Large intestine (tissue), 3 donors: ENCODE results near the gene EVL. TPM values are rescaled to one million over a fixed set of nuclear protein-coding genes. Genes with fewer than 3 reads are reported as not detected.

ENCODE experiments used
- DNase-seq, 2 donors: peaks; one replicate each; pipeline versions ENCODE4 v3.0.0 to v3.0.0-alpha.2; 2013
- H3K27ac ChIP-seq: one replicate; pipeline ENCODE4 v1.5.1; 2013; ENCODE audit warnings: low read length
- H3K27me3 ChIP-seq: 2 replicates; pipeline ENCODE4 v1.6.1; 2013; ENCODE audit warnings: low read length; ENCODE audit not compliant: control insufficient read depth, insufficient read depth
- H3K36me3 ChIP-seq: 2 replicates; pipeline ENCODE4 v1.6.1; 2013; ENCODE audit warnings: low read length; ENCODE audit not compliant: control insufficient read depth, insufficient read depth
- H3K4me1 ChIP-seq: one replicate; pipeline ENCODE4 v1.6.1; 2013; ENCODE audit warnings: low read length; ENCODE audit not compliant: control insufficient read depth, insufficient read depth
- H3K4me3 ChIP-seq: one replicate; pipeline ENCODE4 v1.5.1; 2013; ENCODE audit warnings: low read length
- H3K9me3 ChIP-seq: one replicate; pipeline ENCODE4 v1.6.1; 2013; ENCODE audit warnings: mild to moderate bottlenecking, low read depth, low read length, moderate library complexity; ENCODE audit not compliant: control insufficient read depth
- WGBS: methylation state at CpG from one replicate; pipeline ENCODE4 v1.1.5; 2013; ENCODE audit warnings: low lambda C conversion rate; ENCODE audit not compliant: insufficient coverage; 5-methylcytosine and 5-hydroxymethylcytosine counted together
- polyA plus RNA-seq: library from polyadenylated mRNA; unstranded; fragments of 120-200 nt; gene quantifications from one replicate; pipeline ENCODE4 v1.2.1, GENCODE V29; 2013

Gene EVL
- polyA plus RNA-seq, 1 donor = 119 TPM

- Histone ChIP-seq H3K9me3 (no peaks in the 10 kb centered on the region), H3K27ac (no peak overlapping the region), H3K36me3 (no peaks in the 10 kb centered on the region), H3K4me1 (no peaks in the 10 kb centered on the region), H3K27me3 (no peaks in the 10 kb centered on the region), H3K4me3 (no peak overlapping the region)
- no peak for DNase-seq
- WGBS = 70% methylated on average over 2 of the region's 5 CpGs
These were observed 13.7 kb upstream of the EVL start for GRCh38 chr14:100051543-100051942.

DNA sequence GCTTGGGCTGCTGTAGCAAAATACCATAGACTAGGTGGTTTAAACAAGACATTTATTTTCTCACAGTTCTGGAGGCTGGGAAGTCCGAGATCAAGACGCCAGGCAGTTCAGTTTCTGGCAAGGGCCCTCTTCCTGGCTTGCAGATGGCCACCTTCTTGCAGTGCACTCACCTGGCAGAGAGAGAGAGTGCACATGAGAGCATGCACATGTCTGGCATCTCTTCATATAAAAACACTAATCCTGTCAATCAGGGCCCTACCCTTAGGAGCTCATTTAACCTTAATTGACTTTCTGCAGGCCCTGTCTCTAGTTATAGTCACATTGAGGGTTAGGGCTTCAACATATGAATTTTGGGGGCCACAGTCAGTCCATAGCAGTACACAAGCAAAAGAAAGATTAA lies 12.4 kb upstream of the EVL start:
- Histone ChIP-seq H3K27ac (no peak overlapping the region), H3K4me1 (no peaks in the 10 kb centered on the region), H3K27me3 (no peaks in the 10 kb centered on the region), H3K4me3 (no peak overlapping the region), H3K36me3 (no peaks in the 10 kb centered on the region), H3K9me3 (no peaks in the 10 kb centered on the region)
- DNase-seq = no peak
- no CpG with 5 or more reads among the region's 2 CpGs for WGBS

- H3K27ac ChIP-seq = no peak overlapping the region
- no peak for DNase-seq
- WGBS = no CpG with 5 or more reads among the region's 13 CpGs
These were observed 10.7 kb upstream of the EVL start for GRCh38 chr14:100054316-100055075.

DNA sequence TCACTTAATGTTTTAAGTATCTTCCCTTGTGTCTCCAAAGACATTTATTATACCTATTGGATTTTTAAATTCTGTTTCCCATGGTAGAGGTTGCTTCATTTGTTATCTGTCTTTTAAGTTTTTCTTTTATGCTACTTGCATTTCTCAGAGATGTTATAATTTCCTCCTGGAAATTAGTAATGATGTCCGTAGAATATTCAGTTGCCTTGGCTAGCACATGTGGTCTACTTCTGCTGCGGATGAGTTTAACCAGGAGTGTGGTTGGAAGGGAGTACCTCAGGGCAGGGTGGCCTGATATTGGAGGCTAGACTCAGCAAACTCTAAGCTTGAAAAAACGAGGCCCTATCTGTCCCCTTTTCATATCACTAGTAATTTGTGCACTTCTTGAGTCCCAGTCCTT lies 8.8 kb upstream of the EVL start:
- H3K9me3 ChIP-seq = peaks cover 5% of the 10 kb centered on the region
- H3K27me3 ChIP-seq = no peaks in the 10 kb centered on the region
- peaks cover 3% of the 10 kb centered on the region for H3K4me1 ChIP-seq
- H3K4me3 ChIP-seq = no peak overlapping the region
- H3K27ac ChIP-seq = no peak overlapping the region
- WGBS = 100% methylated on average over 1 of the region's 3 CpGs
- H3K36me3 ChIP-seq = no peaks in the 10 kb centered on the region
- DNase-seq = no peak

More at GRCh38 chr14:100054316-100055075, 10.7 kb upstream of the EVL start:
- H3K4me3 ChIP-seq = no peak overlapping the region
- no peaks in the 10 kb centered on the region for H3K9me3 ChIP-seq
- peaks cover 3% of the 10 kb centered on the region for H3K4me1 ChIP-seq
- H3K36me3 ChIP-seq = no peaks in the 10 kb centered on the region
- H3K27me3 ChIP-seq = no peaks in the 10 kb centered on the region

DNA sequence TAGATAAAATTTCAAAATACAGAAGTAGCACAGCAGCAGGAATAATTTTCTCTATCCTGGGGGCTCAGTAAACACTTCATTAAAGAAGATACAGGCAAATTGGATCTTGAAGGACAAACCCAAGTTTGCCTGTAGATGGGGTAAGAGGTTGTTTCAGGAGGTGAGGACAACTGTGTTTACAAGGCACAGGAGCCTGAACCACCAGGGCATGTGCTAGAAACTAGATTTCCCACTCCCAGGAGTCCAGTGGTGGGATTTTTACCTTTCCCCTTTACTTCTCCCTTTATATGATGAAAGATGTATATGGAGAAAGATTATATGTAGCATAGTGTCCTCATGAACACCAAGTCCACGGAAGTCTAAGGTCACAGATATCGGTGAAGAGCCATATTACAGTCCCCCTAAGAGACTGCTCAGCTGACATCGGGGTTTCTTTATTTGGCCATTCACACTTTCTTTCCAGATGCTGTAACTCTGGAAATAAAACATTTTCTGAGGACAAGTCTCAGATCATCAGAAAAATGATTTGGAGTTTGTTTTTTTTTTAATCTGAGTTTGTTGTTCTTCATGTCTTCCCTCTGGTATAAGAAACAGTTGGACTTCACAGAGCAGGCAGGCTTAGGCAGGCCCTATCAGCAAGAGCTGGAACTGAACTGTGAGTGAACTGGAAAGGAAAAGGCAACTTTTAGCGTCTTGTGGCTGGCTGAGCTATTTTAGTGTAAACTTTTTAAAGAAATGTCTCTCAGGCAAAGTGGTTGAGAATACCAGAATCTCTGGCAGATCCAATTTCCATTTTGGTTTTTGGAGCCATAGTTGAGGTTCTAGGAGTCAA lies 8.0 kb upstream of the EVL start:
- Histone ChIP-seq H3K4me3 (no peak overlapping the region), H3K27ac (no peak overlapping the region), H3K9me3 (peaks cover 5% of the 10 kb centered on the region), H3K36me3 (no peaks in the 10 kb centered on the region), H3K27me3 (no peaks in the 10 kb centered on the region), H3K4me1 (peaks cover 3% of the 10 kb centered on the region)
- WGBS = no CpG with 5 or more reads among the region's 4 CpGs
- DNase-seq = no peak

GRCh38 chr14:100058777-100059437 lies 6.3 kb upstream of the EVL start:
- no peak overlapping the region for H3K4me3 ChIP-seq
- DNase-seq = no peak
- peaks cover 3% of the 10 kb centered on the region for H3K4me1 ChIP-seq
- H3K27ac ChIP-seq = no peak overlapping the region
- no peaks in the 10 kb centered on the region for H3K36me3 ChIP-seq
- no peaks in the 10 kb centered on the region for H3K27me3 ChIP-seq
- H3K9me3 ChIP-seq = peaks cover 5% of the 10 kb centered on the region
- 0% methylated on average over 1 of the region's 4 CpGs for WGBS

DNA sequence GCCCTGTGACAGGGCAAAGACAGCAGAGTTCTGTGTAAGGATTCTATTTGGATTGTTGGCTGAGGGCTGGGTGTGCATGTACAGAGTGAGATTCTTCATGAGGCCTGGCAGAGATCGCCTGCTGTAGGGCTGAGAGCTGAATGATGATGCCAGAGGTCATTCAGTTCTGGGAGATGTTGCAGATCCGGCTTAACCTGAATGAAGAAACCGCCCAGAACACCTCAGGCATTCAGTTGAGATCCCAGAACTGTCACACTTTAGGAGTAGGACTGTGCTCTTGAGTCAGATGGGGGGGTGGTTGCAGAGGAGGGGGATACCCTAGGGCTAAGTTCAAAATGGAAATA lies 5.8 kb upstream of the EVL start:
- Histone ChIP-seq H3K9me3 (peaks cover 5% of the 10 kb centered on the region), H3K4me3 (no peak overlapping the region), H3K36me3 (no peaks in the 10 kb centered on the region), H3K27me3 (no peaks in the 10 kb centered on the region), H3K27ac (no peak overlapping the region), H3K4me1 (peaks cover 3% of the 10 kb centered on the region)
- DNase-seq = no peak
- WGBS = no CpG with 5 or more reads among the region's 3 CpGs

DNA sequence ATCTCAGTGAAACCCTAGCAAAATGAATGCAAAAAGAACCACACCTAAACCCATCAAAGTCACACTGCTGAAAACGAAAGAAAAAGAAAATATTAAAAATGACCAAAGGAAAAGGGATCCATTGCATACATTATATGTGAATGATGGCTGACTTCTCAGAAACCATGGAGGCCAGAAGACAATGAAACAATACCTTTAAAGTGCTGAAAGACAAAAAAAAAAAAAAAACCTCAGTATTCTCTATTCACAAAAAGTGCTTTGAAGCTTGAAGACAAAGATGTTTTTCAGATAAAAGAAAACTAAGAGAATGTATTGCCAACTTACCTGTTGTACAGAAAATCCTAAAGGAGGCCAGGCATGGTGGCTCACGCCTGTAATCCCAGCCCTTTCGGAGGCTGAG lies 4.5 kb upstream of the EVL start:
- Histone ChIP-seq H3K9me3 (peaks cover 5% of the 10 kb centered on the region), H3K27ac (no peak overlapping the region), H3K4me3 (no peak overlapping the region), H3K36me3 (no peaks in the 10 kb centered on the region), H3K27me3 (no peaks in the 10 kb centered on the region), H3K4me1 (peaks cover 3% of the 10 kb centered on the region)
- no peak for DNase-seq
- no CpG with 5 or more reads among the region's 3 CpGs for WGBS

GRCh38 chr14:100062590-100062989 lies 2.6 kb upstream of the EVL start:
- H3K27ac ChIP-seq = no peak overlapping the region
- H3K4me1 ChIP-seq = peaks cover 3% of the 10 kb centered on the region
- H3K4me3 ChIP-seq = no peak overlapping the region
- H3K36me3 ChIP-seq = no peaks in the 10 kb centered on the region
- no peak for DNase-seq
- no CpG with 5 or more reads among the region's 4 CpGs for WGBS
- H3K9me3 ChIP-seq = peaks cover 5% of the 10 kb centered on the region
- H3K27me3 ChIP-seq = no peaks in the 10 kb centered on the region

- Histone ChIP-seq H3K27ac (no peak overlapping the region), H3K4me3 (no peak overlapping the region), H3K27me3 (no peaks in the 10 kb centered on the region), H3K4me1 (peaks cover 3% of the 10 kb centered on the region), H3K9me3 (peaks cover 5% of the 10 kb centered on the region), H3K36me3 (no peaks in the 10 kb centered on the region)
- DNase-seq = no peak
- 100% methylated on average over 1 of the region's 6 CpGs for WGBS
These were observed 1.8 kb upstream of the EVL start for GRCh38 chr14:100063314-100063941.
